GM21825 (cell line): ENCODE data around the gene EPHB1.
A peak's percentile ranks its signal among the peaks of the same experiment; 100 is the strongest.
"Not testable (repeated sequence)": the region's sequence is repeated elsewhere in the genome, so short reads cannot be mapped to it uniquely, and the experiment has no call there.

Experiments
- ATAC-seq: cut with Tn5 transposase; IDR thresholded peaks from one replicate; pipeline ENCODE4 v1.9.1; 2021; ENCODE audit warnings: mild to moderate bottlenecking, moderate library complexity; ENCODE audit not compliant: unreplicated experiment

EPHB1 gene

DNA sequence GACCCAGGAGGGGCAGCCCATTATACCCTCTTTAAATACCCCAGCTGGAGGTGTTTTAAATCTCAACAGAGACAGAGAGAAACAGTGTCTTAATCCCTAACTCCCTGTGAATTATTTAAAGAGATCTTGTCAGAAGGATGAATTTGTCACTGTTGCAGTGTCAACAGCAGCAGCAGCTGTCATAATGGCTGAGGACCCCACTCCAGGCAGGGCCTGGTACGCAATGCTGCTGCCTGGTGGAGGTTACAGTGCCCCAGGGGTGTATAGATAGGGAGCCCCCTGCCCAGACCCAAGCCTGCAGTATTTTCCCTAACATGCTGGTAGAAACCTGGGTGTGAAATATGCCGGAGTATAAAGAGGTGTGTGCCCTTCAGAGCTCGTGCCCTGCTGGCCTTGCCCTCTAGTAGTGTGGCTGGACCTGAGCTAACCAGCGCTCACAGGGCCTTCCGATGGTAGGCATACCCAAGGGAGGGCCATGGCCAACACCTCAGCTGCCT is 143.0 kb downstream of the EPHB1 start:
- ATAC-seq, result no peak

DNA sequence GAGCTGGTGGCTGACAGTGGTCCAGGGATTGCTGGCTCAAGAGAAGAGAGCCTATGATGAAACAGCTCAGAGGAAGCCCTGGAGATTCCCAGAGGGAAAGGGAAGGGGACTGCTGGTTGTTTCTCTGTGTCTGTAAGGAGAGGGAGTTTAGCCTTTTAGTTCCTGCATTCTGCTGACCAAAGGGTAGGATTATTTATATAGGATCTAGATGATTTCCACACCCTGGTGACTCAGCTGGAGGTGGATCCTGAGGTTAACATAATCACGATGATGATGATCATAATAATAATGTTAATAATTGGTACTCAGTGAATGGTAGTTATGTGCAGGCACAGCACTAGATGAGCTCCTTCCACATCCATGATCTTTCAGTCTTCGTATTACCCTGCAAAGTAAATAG is 144.9 kb downstream of the EPHB1 start:
- ATAC-seq, result no peak

DNA sequence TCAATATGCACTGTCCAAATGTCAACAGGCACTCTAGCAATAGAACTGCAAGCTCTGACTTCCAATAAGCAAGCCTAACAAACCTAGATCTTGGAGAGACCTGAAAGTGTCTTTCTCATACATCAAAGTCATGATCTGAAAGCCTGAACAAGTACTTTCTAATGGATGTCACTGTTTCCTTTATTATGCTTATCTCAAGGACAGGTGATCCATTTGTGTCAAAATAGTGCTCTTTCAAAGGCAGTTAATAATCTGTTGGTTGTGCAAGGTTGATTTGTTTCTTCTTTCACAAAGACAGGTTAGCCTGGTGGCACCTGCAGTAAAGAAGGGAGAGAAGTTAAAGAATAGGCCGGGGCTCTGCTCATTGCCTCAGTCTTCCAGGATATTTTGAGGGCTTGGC is 146.8 kb downstream of the EPHB1 start:
- ATAC-seq, result no peak

DNA sequence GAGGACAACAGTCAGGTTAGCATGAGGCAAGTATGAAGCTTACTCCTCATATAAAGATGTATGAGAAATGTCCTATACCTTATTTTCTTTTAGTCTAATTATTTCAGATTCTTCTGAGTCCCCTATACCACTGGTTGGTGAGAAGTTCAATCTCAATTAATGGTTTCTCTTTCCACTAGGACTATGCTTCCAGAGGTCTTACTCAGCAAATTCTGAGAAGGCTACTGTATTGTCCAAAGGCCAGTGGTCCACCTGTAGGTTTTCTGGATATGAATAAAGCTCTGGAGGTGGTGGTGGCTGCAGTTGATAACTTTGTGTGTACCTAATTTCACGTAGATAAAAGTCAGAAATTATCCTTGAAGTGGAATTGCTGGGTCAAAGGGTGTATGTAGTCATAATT is 149.4 kb downstream of the EPHB1 start:
- ATAC-seq, result no peak

DNA sequence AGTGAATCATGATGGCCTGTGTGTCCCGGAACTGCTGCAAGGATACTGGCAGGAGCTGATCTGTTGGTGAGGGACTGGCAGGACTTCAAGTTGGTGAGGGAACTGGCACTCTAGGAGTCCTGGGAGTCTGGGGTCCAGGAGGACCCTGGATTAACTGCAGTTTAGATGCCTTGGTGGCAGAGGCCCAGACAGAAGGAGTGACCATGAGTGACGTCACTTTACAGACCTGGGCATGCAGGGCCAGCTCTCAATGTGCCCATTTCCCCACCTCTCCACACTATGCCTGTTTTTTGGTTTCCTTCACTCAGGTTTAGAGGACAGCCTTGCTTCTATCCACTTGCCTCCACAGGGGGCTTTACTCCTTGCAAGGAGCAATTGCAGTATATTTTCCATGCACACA is 154.1 kb downstream of the EPHB1 start:
- no peak for ATAC-seq

DNA sequence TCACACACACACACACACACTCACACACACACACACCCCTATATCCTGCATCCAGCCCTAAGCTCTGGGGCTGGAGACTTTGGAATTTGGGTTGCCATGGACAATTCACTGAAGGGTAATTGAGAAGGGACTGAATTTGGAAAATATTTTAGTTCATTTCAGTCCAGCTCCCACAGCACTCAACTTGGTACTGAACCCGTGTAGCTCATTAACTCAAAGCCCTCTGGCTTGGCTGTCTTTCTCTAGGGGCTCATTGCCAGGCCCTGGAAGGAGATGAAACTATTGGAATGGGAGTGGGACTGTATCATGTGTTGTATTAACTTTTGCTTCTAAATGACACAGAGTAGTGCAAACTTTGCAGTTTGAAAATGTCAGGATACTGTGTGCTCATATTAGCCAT is 157.3 kb downstream of the EPHB1 start:
- no peak for ATAC-seq

DNA sequence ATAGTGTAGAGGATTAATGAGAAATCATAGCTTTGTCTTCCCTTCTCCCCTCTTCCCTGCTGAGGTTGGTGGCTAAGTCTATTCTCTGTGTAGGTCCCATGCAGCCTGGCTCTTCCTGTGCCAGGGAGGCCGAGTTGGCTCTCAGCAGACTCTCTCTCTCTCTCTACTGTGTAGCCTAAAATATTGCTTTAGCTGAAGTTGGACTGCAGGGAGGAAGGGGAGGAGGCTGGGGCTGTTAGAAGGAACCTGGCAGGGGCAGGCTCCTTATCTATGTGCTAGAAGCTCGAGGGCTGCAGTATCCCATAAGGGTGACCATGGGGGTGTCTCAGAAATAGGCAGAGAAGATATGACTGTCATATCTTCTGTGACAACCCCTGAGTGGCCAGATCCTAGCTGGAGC is 160.8 kb downstream of the EPHB1 start:
- peak; percentile 14 for ATAC-seq

DNA sequence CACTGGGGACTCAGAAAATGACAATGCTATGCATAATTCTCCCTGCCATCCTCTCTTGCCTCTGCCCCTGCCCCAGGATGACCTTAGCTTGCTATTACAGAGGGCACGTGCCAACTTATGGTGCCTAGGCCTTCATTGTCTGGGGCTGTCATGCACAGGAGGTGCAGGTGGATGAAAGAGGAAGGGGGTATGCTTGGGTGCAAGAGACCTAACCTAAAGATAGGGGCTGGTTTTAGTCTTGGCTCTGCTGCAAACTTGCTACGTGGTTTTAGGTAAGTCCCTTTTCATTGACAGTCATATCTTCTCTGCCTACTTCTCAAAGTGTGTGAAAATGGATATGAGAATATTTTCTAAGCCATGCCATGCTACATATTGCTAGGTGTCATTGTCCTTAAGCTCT is 161.3 kb downstream of the EPHB1 start:
- ATAC-seq, result peak; percentile 64

DNA sequence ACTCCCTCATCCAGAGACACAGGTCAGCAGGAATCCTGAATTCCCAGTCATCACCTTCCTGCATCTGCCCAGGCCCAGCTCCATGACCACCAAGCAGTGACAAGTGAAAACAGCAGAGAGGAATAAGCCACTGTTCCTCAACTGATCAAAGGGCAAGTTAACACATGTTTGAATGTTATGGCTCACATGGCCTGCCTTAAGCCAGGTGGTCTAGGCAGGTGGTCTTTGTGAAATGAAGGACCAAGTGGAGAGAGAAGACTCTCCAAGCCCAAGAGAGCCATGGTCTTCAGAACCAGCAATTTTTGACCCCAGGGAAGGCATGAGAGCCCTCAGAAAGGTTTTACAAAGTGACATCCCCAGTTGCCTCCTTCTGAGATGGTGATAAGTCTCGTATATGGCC is 161.8 kb downstream of the EPHB1 start:
- ATAC-seq, result no peak

DNA sequence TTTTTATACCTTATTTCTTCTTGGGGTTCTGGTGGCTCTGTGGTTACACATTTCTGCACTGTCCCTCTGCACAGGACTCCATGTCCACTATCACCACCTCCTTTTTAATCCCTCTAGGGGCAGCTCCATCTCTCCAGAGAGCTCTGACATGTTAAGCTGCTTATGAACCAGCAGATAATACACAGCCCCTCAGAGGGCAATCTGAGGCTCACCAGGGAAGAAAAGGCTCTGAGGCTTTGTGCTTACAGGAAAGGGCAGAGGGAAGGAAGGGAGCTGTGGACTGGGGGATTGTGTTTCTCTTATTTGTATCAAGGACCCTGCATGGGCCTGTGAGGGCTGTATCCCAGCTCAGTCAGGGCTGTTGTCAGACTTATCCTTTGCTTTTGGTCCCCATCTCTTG is 164.5 kb downstream of the EPHB1 start:
- ATAC-seq, result no peak

DNA sequence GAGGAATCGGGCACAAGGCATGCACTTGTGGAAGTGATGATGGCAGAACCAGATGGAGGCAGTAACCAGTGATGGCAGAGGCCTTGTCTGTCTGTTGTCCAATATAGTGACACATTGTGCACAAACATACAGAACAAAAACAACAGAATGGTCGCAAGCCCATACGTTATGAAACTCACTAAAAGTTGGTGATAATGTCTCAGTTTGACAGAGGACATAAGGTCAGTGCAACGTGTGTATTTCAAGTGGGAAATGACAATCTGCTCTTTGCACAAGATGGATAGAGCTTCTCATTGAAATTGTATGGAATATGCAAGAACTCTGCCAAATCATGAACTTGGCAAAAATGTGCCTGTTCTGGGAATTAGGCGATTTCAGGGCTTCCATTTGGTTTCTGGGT is 169.2 kb downstream of the EPHB1 start:
- ATAC-seq, result no peak

DNA sequence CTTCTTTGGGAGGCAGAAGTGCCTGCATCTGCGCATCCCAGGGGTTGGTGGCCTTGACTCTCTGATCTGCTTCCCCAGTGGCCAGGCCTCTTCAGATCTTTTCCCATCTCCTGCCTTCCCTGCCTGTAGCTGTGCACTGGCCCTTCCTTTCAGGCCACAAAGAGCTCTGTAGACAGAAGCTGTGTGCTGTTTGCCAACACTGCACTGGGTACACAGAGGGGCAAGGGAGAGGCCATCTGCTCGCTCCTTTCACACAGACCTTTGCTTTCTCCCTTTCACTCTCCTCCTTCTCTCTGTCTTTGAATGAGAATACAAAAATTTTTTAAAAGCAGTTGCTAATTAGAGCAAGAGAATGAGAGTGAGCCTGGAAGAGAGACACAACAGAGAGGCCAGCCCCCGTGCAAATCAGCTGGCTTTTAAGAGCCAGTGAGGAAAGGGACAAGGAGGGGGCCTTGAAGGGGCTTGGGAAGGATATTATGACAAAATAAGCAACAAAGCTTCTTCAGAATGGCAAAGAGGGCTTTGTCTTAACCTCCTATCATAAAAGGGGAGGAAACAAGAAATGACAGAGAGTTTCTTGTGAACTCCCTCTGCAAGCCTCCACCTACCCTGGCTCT is 170.9 kb downstream of the EPHB1 start:
- ATAC-seq, result no peak

DNA sequence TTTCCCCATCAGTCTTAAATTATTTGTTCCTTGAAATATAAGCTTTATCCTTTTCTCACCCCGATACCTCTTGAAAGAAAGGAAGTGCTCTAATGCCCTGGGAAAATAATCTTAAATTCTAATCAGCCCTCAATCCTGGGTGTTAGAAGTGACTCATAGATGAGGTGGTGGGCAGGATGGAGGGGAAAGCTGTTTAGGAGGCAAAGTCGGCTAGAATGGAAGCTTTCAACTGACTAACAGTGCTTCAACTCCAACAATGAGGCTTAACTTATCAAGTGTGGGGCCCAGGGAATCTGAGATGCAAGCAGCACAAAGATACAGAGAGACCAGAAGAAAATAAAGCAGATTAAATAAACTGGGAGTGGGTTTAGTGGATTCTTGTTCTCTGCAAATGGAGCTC is 175.8 kb downstream of the EPHB1 start:
- ATAC-seq, result no peak

DNA sequence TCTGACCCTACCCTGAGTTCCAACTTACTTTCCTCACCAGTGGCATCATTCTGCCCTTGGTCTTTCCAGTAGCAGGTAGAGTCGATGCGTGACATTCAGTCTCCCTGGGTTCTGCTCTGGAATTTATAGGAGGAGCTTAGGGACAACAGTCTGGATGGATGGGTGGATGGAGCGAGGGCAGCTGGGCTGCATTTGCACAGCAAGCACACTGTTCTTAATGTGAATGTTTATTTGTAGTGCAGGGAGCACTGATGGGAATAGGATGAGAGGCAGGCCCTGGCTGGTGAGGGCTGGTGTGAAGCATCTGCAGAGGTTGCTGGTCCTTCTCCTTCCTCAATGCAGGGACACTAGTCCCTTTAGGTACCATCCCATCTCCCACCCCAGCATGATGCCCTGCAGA is 176.2 kb downstream of the EPHB1 start:
- no peak for ATAC-seq

DNA sequence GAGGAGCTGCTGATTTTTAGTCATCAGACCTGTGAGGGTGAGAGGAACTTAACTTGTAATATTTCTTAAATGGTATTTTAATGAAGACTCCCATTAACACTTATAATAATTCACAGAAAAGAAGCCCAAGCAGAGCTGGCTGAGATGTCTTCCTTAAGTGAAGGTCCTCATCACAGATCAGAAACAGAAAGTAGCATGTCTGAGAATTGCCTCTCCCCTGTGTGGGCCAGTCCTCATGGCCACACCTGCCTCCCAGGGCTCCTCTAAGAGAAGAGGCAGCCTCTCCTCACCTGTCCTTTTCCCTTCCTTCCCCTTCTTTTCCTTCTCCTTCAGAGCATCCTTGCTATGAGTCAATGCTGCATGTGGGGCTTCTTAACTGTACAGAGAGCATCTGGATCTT is 176.8 kb downstream of the EPHB1 start:
- not testable (repeated sequence) for ATAC-seq

DNA sequence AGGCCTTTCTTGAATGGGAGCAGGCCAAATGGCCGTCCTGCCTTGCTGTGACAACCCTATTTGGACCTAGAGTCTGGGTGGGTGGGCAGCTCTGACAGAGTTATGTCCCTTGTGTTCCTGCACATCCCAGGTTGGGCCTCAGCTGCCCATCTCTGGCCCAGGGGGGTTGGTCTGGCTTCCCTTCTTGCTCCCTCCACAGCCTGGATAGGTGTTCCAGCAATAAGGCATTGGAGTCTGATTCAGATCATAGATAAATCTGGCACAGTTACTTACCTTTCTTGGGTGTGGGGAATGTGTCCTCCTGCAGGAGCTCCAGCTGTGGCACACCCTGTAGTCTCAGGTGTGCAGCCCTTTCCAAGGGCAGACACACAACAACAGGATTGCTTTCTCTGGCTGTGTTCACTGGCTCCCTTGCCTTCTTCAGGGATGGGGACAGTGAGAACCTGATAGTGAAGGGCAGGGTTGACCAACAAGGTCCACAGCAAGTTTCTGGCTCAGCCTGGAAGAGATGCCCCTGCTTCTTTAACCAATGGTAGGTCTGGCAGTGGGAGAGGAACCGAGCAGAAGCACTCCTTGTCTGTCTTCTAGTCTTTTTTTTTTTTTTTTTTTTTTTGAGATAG is 177.9 kb downstream of the EPHB1 start:
- no peak for ATAC-seq

DNA sequence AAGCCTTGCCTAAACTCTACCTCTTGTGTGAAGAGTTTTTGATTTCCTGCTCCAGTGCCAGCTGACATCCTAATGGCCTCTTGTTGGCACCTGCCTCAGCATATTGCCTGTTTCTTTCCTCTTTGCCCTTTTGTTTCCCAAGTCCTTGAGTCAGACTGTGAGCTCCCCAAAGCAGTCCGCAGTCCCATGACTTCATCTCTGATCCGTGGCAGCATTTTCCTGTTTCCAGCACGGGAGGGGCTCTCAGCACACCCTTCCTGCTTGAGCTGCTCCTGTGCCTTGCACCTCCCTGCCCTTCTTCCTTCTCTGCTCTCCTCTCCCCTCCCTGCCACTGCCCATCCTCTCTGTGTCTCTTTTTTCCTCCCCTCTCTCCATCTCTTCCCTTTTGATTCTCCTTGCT is 179.6 kb downstream of the EPHB1 start:
- no peak for ATAC-seq

DNA sequence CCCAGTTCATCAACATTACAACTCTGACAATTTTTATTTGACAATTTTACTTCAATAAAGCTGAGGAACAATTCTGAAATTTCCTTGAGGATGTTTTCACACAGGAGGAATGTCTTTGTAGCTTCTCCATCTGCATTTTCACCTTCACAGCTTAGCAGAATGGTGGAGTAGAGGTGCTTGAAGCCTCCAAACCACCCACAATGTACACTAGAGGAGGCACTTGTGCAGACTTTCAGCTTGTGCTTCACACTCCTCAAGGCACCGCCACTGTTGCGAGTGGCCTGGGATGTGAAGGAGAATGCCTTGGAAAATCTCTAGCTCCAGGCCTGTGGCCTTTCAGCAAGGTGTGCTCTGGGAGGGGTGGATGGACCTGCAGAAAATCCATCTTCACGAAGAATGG is 181.9 kb downstream of the EPHB1 start:
- ATAC-seq, result no peak

DNA sequence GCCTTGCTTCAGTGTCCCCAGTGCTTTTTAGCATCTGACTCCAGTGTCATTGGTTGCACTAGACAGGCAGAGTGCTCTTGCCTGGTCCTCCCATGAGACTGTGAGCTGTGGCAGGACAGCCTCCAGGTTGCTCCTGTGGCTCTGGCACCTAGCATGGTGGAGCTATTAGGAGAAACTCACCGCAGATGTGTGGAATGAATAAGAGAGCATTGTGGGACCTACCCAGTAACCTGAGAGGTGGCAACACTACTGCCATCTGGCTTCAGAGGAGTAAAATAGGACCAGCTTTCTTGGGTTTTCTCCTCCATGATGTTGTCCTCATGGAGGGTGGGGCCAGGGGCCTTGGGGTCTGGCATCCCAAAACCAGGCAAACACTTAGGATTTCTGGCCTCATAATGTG is 183.6 kb downstream of the EPHB1 start:
- ATAC-seq, result no peak

DNA sequence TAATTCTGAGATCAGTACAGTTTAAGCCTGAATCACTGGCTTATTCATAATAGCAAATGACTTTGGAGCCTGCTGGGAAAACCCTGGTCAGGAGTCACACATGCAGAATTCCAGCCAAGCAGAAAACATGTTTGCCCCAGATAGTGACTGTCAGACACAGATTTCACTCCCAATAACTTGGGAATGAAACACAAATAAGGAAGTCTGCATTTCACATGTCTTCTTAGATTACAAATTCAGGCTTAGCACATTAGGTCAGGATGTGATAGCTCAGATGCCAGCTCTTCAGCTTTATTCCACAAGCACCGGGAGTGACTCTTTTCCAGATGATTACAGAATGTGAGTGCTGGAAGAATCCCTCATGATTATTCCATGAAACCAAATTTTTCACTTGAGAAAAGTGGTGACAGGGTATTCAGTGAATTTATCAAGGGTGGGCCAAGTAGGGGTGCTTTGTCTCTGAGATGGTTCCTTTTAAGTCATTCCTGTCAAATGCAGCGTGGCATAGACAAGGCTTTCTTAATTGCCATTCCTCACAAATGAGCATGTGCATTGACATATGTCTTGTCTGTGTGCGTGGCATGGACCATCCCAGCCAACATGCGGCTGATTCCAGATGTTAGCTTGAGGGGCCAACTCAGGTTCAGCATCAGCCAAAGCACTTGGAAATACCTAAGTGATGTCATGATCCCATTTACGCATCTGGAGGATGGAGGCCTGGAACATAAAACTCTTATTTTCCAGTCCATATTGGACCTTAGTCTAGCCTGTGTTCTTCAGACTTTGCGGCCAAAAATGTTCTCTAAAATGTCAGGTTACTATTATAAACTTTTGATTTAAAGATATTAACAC is 191.0 kb downstream of the EPHB1 start:
- ATAC-seq, result no peak

DNA sequence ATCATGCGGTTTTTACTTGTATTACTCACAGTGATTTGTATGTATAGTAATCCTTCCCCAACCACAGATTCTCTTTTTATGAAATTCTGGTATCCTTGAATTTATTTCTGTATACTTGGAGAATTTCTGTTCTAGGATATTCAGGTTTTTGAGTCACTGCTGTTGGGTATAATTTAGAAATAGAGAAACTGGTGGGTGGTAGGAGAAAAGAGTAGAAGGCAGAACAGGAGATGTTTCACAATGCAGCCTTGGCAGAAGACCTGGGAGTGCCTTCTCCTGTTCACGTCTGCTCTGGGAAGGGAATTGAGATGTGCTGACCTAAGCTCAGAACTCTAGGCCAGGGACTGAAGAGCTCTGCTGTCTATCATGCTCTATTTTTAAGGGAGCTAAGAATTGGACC is 193.6 kb downstream of the EPHB1 start:
- no peak for ATAC-seq

DNA sequence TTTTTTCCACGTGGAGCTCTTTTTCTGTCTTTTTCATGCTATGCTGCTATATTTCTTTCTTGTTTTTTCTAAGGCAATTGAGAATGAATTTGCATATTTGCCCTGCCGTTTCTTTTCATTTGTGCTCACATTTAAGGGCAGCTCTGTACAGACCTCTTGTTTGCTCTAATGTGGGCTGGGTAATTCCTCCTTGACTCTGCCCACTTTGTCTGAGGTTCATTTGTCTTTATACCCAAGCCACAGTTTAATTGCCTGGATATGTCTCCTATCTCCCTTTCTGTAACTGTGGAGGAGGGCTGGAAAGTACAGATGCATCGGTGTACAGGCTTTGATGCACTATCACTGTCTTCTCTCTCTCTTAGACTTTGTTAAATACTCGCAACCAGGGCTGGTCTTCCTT is 195.9 kb downstream of the EPHB1 start:
- ATAC-seq, result no peak
